ENCODE data around the gene PLD6.

DNA sequence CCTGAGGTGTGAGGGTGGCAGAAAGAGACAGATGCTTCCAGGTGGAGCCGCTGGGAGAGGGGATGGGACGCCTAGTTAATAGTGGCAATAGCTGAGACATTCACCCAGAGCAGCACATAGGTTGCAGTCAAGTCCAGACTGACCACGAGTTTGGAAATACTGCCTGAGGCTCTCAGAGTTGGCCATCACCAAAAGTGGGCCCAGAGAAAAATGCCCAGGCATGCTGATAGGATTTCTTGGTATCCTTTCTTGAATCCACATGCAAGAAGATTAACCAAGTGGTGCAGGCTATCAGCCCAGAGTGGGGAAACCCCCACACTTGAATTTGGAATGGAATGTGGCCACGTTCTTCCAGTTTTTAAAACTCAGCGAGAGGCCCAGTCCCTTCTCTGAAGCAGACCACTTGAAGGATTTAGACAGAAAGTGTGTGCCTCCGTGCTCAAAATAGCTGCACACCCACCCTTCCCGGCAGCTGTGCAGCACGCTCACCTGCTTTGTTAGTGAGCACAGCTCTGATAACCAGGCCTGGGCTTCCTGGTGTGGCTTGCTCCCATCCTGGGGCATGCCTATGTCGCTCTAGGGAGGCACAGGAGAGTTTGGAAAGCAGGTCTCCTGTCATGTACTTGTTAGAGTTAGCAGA, 35.7 kb downstream of the PLD6 start:
- TF ChIP-seq, protein P1, sequence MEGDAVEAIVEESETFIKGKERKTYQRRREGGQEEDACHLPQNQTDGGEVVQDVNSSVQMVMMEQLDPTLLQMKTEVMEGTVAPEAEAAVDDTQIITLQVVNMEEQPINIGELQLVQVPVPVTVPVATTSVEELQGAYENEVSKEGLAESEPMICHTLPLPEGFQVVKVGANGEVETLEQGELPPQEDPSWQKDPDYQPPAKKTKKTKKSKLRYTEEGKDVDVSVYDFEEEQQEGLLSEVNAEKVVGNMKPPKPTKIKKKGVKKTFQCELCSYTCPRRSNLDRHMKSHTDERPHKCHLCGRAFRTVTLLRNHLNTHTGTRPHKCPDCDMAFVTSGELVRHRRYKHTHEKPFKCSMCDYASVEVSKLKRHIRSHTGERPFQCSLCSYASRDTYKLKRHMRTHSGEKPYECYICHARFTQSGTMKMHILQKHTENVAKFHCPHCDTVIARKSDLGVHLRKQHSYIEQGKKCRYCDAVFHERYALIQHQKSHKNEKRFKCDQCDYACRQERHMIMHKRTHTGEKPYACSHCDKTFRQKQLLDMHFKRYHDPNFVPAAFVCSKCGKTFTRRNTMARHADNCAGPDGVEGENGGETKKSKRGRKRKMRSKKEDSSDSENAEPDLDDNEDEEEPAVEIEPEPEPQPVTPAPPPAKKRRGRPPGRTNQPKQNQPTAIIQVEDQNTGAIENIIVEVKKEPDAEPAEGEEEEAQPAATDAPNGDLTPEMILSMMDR (IDR thresholded peaks at IDR 0.05): no peak
- TF ChIP-seq POLR2A (IDR thresholded peaks at IDR 0.05): no peak
- peak; percentile 52 for TF ChIP-seq POLR2AphosphoS5 (IDR thresholded peaks at IDR 0.05)

All from prostate gland (tissue), 2 donors.